ENCODE data around the gene FBLN5. TPM values are rescaled to one million over a fixed set of nuclear protein-coding genes. Genes with fewer than 3 reads are reported as not detected.

Gene FBLN5
- total RNA-seq, 1 donor from 2014 or later = 41.5 TPM

GRCh38 chr14:91888641-91889476 lies 58.6 kb downstream of the FBLN5 start:
- H3K27ac Mint-ChIP-seq = peak overlapping the region; percentile 12
- TF ChIP-seq CTCF (IDR thresholded peaks at IDR 0.05; ENCODE audit: unreplicated experiment) = no peak
- H3K4me3 Mint-ChIP-seq = no peak overlapping the region
- peaks cover 11% of the 10 kb centered on the region for H3K4me1 Mint-ChIP-seq
- H3K27me3 Mint-ChIP-seq (ENCODE audit: low read depth) = no peaks in the 10 kb centered on the region
- DNase-seq (ENCODE audit: low spot score in 2 of 2, unreplicated experiment in 2 of 2) = no peak
- H3K9me3 Mint-ChIP-seq = no peaks in the 10 kb centered on the region
- no peaks in the 10 kb centered on the region for H3K36me3 Mint-ChIP-seq

- H3K4me3 Mint-ChIP-seq = no peak overlapping the region
- no peaks in the 10 kb centered on the region for H3K36me3 Mint-ChIP-seq
- no peaks in the 10 kb centered on the region for H3K27me3 Mint-ChIP-seq (ENCODE audit: low read depth)
- TF ChIP-seq CTCF (IDR thresholded peaks at IDR 0.05; ENCODE audit: unreplicated experiment) = no peak
- H3K4me1 Mint-ChIP-seq = peaks cover 13% of the 10 kb centered on the region
- DNase-seq (ENCODE audit: low spot score in 2 of 2, unreplicated experiment in 2 of 2) = no peak
- H3K27ac Mint-ChIP-seq = no peak overlapping the region
- no peaks in the 10 kb centered on the region for H3K9me3 Mint-ChIP-seq
These were observed 60.5 kb downstream of the FBLN5 start for GRCh38 chr14:91886961-91887360.

DNA sequence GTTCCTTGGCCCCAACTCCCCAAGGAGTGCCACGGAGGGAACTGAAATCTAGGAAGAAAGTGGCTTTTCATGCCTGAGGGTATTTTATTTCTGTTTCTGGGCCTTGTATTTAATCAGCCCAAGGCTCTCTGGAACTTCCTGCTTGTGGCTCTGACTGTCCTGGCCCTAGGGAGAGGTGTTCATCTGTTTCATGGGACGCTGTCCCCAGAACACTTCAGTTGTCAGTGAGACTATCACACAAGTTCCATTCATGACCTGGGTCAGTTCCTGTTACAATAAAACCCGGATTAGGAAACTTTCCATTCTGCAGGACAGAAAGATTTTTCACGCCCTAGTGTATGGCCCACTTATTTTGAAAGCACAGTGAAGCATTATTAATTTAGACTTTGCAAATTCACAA lies 61.7 kb downstream of the FBLN5 start:
- H3K9me3 Mint-ChIP-seq = no peaks in the 10 kb centered on the region
- no peaks in the 10 kb centered on the region for H3K27me3 Mint-ChIP-seq (ENCODE audit: low read depth)
- no peak overlapping the region for H3K4me3 Mint-ChIP-seq
- H3K4me1 Mint-ChIP-seq = peaks cover 13% of the 10 kb centered on the region
- no peak for DNase-seq (ENCODE audit: low spot score in 2 of 2, unreplicated experiment in 2 of 2)
- no peak overlapping the region for H3K27ac Mint-ChIP-seq
- no peak for TF ChIP-seq CTCF (IDR thresholded peaks at IDR 0.05; ENCODE audit: unreplicated experiment)
- H3K36me3 Mint-ChIP-seq = no peaks in the 10 kb centered on the region

DNA sequence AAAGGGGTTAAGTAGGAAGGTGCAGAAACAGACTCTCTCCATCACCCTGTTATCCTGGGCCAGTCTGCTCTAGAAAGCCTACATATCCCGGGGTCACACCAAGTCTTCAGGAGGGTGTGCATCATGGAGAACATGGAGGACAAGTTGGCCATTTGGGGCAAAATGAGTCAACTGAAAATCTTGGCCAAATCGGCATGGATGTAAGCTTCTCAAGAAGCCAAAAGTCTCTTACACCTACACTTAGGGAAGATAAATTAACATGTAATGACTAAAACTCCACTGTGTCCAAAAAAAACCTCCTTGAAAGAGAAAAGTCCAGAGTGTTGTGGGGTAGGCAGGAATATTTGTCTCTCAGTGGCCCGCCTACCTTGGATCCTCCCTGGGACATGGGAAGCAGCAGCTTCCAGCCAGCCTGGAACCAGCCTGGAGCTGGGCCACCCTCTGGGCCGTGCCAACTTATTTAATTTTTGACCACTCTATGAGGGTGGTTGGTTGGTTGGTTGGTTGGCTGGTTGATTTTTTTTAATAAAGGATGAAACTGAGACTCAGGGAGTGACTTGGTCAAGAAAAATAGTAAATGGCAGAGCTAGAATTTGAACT lies 62.3 kb downstream of the FBLN5 start:
- no peaks in the 10 kb centered on the region for H3K36me3 Mint-ChIP-seq
- no peak overlapping the region for H3K4me3 Mint-ChIP-seq
- no peak overlapping the region for H3K27ac Mint-ChIP-seq
- H3K27me3 Mint-ChIP-seq (ENCODE audit: low read depth) = no peaks in the 10 kb centered on the region
- no peak for TF ChIP-seq CTCF (IDR thresholded peaks at IDR 0.05; ENCODE audit: unreplicated experiment)
- H3K9me3 Mint-ChIP-seq = no peaks in the 10 kb centered on the region
- no peak for DNase-seq (ENCODE audit: low spot score in 2 of 2, unreplicated experiment in 2 of 2)
- peaks cover 9% of the 10 kb centered on the region for H3K4me1 Mint-ChIP-seq

DNA sequence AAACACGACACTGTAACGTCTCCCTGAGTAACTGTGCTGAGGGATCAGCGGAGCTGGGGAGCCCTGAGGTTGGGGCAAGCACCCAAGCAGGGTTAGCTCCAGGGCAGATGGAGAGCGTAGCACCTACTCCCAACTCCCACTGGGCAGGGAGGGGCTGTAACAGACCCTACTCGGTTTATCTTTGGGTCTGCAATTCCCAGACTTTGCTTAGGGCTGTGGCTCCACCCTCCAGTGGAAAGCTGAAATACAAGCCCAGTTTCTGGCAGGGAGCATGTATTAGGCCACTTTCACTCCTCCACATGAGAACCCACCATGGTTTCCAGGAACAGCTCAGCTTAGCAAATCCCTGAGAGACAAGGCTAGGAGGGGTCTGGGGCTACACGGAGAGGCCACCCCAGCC lies 62.8 kb downstream of the FBLN5 start:
- Mint-ChIP-seq H3K27ac (no peak overlapping the region), H3K4me3 (no peak overlapping the region), H3K27me3 (ENCODE audit: low read depth) (no peaks in the 10 kb centered on the region), H3K9me3 (no peaks in the 10 kb centered on the region), H3K4me1 (peaks cover 6% of the 10 kb centered on the region), H3K36me3 (peaks cover 3% of the 10 kb centered on the region)
- no peak for DNase-seq (ENCODE audit: low spot score in 2 of 2, unreplicated experiment in 2 of 2)
- no peak for TF ChIP-seq CTCF (IDR thresholded peaks at IDR 0.05; ENCODE audit: unreplicated experiment)

All from mesothelial cell of epicardium (in vitro differentiated cells).